Stomach (tissue), 4 donors: Measurements from ENCODE around the gene TYROBP.

Experiments used
- POLR2A ChIP-seq, 4 donors: fragments of 450-650 bp; IDR thresholded peaks; one replicate each; pipeline ENCODE4 v1.6.1; 2016; ENCODE audit warnings: antibody characterized with exemption in 4 of 4, control low read depth in 2 of 4, mild to moderate bottlenecking in 1 of 4, moderate library complexity in 1 of 4
- POLR2AphosphoS5 ChIP-seq, 3 donors: sonication (generic); formaldehyde crosslinking; IDR thresholded peaks; one replicate each; pipeline ENCODE4 v1.6.1; 2016; ENCODE audit warnings: antibody characterized with exemption in 3 of 3

DNA sequence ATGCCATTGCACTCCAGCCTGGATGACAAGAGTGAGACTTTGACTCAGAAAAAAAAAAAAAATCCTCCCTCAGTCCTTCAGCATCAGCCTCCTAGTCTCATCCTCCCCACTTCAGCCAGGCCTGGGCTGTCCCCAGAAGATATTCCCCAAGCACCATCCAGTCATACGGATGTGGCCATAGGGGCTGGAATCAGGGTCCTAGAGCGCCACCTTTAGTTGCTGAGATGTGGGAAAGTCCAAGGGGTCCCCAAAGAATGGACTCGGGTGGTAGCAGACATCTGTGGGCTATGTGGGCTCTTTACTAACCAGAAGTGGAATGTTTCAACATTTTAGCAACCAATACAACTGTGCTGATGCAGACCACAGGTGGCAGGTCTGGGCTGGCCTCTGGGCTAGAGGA is 3.1 kb upstream of the TYROBP start:
- TF ChIP-seq POLR2AphosphoS5 (IDR thresholded peaks at IDR 0.05) (no peak), POLR2A (IDR thresholded peaks at IDR 0.05) (no peak)
